ENCODE measurements around the gene FMNL2. TPM values are rescaled to one million over a fixed set of nuclear protein-coding genes. Genes with fewer than 3 reads are reported as not detected.

The FMNL2 gene
- polyA plus RNA-seq, 3 donors, result 0.28 to 3.2 (median 0.71) TPM

DNA sequence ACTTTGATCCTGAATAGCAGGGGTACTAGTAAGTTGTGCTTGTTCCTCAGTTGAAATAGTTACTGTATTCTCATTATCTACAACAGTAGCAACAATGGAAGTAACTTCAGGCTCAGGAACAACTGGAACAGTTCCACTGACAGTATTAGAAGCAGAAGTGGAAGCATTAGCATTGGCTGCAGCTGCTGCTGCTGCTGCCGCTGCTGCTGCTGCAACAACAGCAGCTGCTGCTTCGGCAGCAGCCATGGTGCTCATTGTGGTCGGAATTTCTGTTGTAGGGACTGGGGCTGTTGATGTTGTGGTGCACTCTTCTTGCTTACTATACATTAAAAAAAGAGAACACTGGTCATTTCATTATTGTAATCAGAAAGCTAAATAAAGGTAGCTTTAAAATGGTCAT is 341.5 kb downstream of the FMNL2 start:
- DNase-seq, result no peak
- H3K4me3 Mint-ChIP-seq, result no peak overlapping the region
- 100% methylated on average over 1 of the region's 3 CpGs for WGBS (ENCODE audit: insufficient coverage)
- H3K27me3 Mint-ChIP-seq (ENCODE audit: low read depth in 3 of 3), result no peaks in the 10 kb centered on the region
- peak overlapping the region in 1 of 7 donors; percentile 63 for H3K27ac Mint-ChIP-seq
- Histone ChIP-seq H3K4me1 (ENCODE audit: control insufficient read depth in 1 of 2, insufficient read depth in 2 of 2, low read length in 2 of 2) (no peaks in the 10 kb centered on the region), H3K9ac (ENCODE audit: insufficient read depth, low read length, poor library complexity, severe bottlenecking) (no peak overlapping the region), H3K79me2 (ENCODE audit: insufficient read depth, low read length) (no peaks in the 10 kb centered on the region), H3K9me3 (replicated peaks in 1 of 2; ENCODE audit: control insufficient read depth in 1 of 2, insufficient read depth in 1 of 2, low read length in 2 of 2) (no peaks in the 10 kb centered on the region), H3K27me3 (ENCODE audit: control insufficient read depth in 2 of 2, insufficient read depth in 2 of 2, low read length in 2 of 2) (no peaks in the 10 kb centered on the region), H2AFZ (ENCODE audit: insufficient read depth, low read depth, low read length, poor library complexity, severe bottlenecking) (no peak overlapping the region), H3K4me3 (replicated peaks in 1 of 3; ENCODE audit: low read depth in 2 of 3, low read length in 3 of 3) (no peak overlapping the region), H3K4me2 (replicated peaks; ENCODE audit: extremely low read depth, low read length, poor library complexity, severe bottlenecking) (no peak overlapping the region), H3K27ac (ENCODE audit: low read depth in 1 of 2, low read length in 2 of 2) (no peak overlapping the region), H3K36me3 (replicated peaks in 1 of 2; ENCODE audit: control insufficient read depth in 1 of 2, insufficient read depth in 2 of 2, low read length in 2 of 2) (peaks cover 96 to 100% of the 10 kb centered on the region in 2 donors), H4K20me1 (ENCODE audit: insufficient read depth, low read length) (peaks cover 17% of the 10 kb centered on the region)
- TF ChIP-seq CTCF (IDR thresholded peaks at IDR 0.05), result no peak
- intact Hi-C loops (cut with micrococcal nuclease), result no loop called here
- no peaks in the 10 kb centered on the region for H3K4me1 Mint-ChIP-seq
- peaks cover 74 to 83% of the 10 kb centered on the region in 2 donors for H3K36me3 Mint-ChIP-seq
- H3K9me3 Mint-ChIP-seq, result no peaks in the 10 kb centered on the region

GRCh38 chr2:152678808-152679207 is 343.8 kb downstream of the FMNL2 start:
- Histone ChIP-seq H3K27me3 (ENCODE audit: control insufficient read depth in 2 of 2, insufficient read depth in 2 of 2, low read length in 2 of 2) (no peaks in the 10 kb centered on the region), H4K20me1 (ENCODE audit: insufficient read depth, low read length) (peaks cover 31% of the 10 kb centered on the region), H3K27ac (ENCODE audit: low read depth in 1 of 2, low read length in 2 of 2) (no peak overlapping the region), H2AFZ (ENCODE audit: insufficient read depth, low read depth, low read length, poor library complexity, severe bottlenecking) (no peak overlapping the region), H3K9me3 (replicated peaks in 1 of 2; ENCODE audit: control insufficient read depth in 1 of 2, insufficient read depth in 1 of 2, low read length in 2 of 2) (no peaks in the 10 kb centered on the region), H3K36me3 (replicated peaks in 1 of 2; ENCODE audit: control insufficient read depth in 1 of 2, insufficient read depth in 2 of 2, low read length in 2 of 2) (peaks cover 83 to 95% of the 10 kb centered on the region in 2 donors), H3K4me1 (ENCODE audit: control insufficient read depth in 1 of 2, insufficient read depth in 2 of 2, low read length in 2 of 2) (no peaks in the 10 kb centered on the region), H3K79me2 (ENCODE audit: insufficient read depth, low read length) (peaks cover 10% of the 10 kb centered on the region), H3K9ac (ENCODE audit: insufficient read depth, low read length, poor library complexity, severe bottlenecking) (no peak overlapping the region), H3K4me3 (replicated peaks in 1 of 3; ENCODE audit: low read depth in 2 of 3, low read length in 3 of 3) (no peak overlapping the region), H3K4me2 (replicated peaks; ENCODE audit: extremely low read depth, low read length, poor library complexity, severe bottlenecking) (no peak overlapping the region)
- Mint-ChIP-seq H3K36me3 (peaks cover 72 to 74% of the 10 kb centered on the region in 2 donors), H3K27ac (no peak overlapping the region), H3K9me3 (no peaks in the 10 kb centered on the region), H3K4me1 (no peaks in the 10 kb centered on the region), H3K27me3 (ENCODE audit: low read depth in 3 of 3) (no peaks in the 10 kb centered on the region), H3K4me3 (no peak overlapping the region)
- no peak for DNase-seq
- intact Hi-C loops (cut with micrococcal nuclease), result no loop called here
- no peak for TF ChIP-seq CTCF (IDR thresholded peaks at IDR 0.05)
- WGBS (ENCODE audit: insufficient coverage), result no CpG with 5 or more reads among the region's 2 CpGs
